Stimulated activated CD8-positive, alpha-beta memory T cell treated with anti-CD3 and anti-CD28 coated beads, Interleukin-7, amount 100 ng/mL, for 4 hours (primary cell): ENCODE results near the gene WDR27.

Source experiments
- DNase-seq, 2 donors: peaks; one replicate each; pipeline ENCODE4 v3.0.0-alpha.2; 2020; ENCODE audit warnings: low read depth in 2 of 2

The WDR27 gene

DNA sequence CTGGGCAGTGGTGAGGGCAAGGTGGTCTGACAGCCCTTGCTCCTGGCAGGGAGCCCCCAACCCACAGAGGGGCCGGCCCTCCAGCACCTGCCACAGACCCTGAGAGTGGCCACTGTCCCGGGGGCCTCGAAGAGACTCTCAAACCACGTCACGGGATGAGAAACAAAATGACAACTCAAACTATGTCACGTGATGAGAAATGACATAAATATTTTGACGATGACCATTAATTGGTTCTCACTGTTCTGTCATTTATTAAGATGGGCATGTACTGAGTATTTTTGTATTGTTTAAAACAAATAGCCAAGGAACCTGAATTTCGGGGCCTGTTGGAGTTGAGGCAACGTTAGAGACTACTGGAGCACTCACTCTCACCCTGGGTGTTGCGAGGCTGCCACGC, 135.5 kb downstream of the WDR27 start:
- DNase-seq: no peak

DNA sequence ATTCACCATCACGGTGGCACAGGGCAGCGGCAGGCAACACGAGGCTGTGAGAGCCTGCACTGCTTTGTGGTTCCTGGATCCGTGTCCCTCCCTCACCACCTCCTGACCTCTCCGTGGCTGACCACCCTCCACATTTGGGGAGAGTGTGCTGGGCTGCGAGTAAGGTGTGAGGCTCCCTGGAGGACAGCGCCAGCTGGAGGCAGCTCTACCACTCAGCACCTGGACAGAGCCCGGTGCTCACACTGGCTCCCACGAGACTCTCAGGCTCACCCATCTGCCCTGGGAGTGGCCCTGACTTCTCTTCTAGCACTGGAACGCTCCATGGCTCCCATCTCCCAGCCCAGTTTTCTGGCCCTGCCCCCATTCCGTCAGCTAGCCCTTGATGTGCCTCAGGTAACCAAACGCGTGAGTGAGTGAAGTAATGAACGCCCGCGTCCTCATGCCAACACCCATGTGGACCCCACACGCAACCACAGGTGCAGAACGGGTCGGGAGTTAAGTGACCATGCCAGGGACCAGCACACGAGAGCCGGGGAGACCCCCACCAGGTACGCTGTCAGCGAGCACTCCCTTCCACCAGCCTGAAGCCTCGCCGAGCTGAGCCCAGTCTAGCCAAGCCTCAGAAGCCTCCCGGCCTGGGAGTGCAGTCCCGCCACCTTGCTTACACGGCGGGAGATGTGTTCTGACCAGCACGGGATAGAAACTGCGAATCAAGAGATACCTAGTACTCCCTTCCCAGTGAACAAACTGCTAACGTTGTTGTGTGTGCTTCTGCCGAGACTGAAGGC, 137.2 kb downstream of the WDR27 start:
- no peak for DNase-seq

- no peak for DNase-seq
These were observed 140.2 kb downstream of the WDR27 start for GRCh38 chr6:169561665-169562064.

DNA sequence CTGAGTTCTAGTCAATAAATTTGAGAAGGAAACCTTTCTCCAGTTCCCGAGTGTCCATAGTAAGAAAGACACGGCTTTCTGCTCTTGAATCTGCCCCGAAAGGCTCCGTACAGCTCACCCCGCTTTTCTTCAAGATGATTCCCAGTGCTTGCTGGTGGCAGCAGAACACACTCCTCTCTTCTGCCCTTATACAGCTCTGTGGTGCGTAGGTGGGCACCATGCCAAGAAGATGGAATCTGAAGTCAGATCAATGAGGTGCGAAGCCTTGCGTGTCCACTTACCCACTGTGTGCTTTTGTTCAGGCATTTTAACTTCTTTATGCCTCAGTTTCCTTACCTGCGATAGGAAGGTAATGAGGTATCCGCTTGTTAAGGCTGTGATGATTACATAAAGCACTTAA, 142.2 kb downstream of the WDR27 start:
- DNase-seq: no peak

DNA sequence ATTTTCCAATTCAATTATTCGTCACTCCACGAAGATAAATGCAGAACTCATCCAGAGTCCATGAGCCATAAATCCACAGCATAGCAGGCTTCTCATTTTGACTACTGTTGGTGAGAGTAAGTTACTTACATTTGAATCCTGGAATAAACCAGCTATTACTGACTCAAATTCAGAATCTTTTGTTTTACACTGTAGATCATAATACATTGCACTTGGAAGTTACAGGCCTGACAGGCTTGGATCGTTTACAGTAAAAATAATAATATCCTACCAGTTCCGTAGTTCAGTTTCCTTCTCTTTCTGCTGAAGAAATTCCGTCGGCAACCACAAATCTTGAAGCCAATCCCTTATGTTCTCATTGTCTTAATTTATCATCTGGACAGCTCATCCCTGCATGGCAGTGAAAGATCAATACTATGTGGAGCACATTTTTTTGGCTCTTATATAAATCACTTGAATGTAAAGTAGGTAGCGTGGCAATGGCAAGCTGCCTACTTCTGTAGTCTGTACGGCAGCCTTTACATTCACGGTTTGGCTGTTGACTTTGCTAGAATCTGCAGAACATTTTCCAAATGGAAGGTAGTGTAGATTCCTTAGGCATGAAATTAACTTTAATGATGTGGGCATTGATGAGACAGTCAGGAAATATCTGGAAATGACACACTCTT, 142.9 kb downstream of the WDR27 start:
- DNase-seq: no peak

DNA sequence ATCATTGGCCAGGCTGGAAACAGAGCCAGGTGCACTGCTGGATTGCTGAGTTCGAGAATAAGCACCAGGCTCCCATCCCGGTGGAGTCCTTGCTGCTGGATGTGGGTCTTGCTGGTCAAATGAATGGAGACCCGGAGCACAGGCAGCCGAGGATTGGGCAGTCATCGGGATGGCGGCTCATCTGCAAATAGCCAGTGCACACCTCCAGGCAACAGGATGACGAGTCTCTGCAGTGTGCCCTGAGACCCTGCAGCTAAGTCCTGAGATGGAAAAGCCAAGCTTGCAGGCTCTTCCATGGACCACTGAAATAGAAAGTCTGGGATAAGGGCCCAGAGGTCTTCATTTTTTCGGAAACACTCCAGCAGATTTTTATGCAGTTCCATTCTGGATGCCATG, 143.5 kb downstream of the WDR27 start:
- no peak for DNase-seq

DNA sequence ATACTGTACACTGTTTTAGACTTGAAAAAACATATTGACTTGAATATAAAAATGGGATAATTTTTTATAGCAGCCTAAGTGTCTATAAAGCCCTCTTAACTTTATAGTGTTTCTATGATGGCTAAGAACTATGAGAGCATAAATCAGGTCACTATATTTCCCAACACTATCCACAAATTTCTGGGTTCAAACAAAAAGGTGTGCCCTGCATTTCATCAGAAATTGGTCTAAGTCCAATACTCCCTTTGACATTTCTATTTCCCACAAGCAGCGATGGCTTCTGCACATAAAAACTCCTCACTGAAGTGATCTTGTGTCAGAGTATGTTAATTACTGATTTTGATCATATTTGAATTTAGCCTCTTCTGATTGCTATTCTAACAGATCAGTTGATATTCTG, 143.9 kb downstream of the WDR27 start:
- DNase-seq: no peak

- no peak for DNase-seq
These were observed 144.9 kb downstream of the WDR27 start for GRCh38 chr6:169556758-169557548.

- DNase-seq: no peak
These were observed 145.7 kb downstream of the WDR27 start for GRCh38 chr6:169555971-169556617.

- no peak for DNase-seq
These were observed 155.8 kb downstream of the WDR27 start for GRCh38 chr6:169545982-169546381.

DNA sequence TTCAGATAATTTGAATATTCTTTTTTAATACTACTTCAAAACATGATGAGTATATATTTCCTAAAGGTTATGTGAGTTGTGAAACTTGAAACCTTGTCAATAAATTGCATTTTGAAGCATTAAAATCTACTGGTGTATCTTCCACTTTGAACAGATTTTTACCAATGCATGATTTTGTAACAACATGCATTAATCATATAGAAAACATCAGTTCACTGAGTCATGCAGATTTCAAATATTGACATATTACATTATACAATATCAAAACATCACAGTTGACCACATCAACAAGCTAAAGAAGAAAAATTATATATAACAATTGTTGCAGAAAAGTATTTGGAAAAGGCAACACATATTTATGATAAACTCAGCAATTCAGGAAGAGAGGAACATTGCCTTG, 158.1 kb downstream of the WDR27 start:
- no peak for DNase-seq

DNA sequence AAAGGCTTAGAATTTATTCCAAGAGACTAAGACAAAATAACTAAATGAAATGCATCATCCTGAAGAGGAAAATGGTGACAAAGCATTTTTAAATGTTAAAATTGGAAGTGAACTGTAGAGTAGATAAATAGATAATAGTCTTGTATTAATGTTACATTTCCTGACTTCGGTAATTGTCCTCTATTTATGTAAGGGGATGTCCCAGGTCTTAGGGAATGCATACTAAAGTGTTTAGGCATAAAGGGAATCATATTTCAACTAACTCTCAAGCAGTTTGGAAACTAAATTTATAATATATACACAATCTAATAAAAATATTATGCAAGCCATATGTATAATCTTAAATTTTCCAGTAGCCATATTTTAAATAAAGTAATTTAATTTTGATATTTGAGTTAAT, 159.3 kb downstream of the WDR27 start:
- no peak for DNase-seq

DNA sequence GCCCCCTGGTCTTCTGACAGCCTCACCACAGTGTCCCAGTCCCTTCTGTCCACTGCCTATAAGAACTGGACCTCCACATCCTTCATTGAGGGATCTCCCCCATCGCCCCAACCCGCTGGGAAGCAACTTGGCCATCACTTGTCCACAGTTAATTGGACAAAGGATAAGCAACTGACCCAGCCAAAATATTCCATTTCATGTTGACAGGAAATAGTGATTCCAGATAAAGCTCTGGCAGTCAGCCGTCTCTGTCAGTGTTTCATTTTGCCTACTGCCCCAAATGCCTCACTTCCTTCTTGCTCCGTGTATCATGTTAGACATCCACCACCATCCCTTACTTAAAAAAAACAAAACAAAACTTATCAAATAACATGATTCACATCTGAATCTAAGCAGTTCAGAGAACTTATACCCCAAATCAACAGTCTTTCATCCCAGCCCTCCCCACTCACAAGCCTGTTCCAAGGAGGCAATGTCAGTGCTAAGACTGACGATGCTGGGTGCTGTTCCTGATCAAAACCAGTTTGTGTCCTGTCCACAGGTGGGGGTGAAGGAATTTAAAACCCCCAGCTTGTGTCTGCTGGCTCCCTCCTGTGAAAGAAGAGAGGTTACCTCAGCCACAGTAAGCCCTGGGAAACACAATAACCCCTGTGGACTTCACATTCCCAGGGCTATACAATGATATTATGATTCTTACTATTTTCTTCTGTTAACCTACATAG, 162.5 kb downstream of the WDR27 start:
- DNase-seq: no peak

GRCh38 chr6:169536446-169537170, 165.2 kb downstream of the WDR27 start:
- DNase-seq: no peak

DNA sequence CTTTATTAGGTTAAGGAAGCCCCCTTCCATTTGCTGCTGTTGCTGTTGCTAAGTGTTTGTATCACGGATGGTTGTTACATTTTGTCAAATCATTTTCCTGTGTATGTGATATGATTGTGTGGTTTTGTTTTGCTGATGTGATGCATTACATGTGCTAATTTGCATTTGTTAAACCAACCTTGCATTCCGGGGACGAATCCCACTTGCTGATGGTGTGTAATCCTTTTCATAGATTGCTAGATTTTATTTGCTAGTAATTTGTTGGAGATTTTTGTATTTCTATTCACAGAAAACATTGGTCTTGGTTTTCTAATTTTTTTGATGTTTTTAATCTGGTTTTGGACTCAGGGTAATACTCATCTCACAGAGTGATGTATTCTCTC, 167.8 kb downstream of the WDR27 start:
- DNase-seq: no peak

DNA sequence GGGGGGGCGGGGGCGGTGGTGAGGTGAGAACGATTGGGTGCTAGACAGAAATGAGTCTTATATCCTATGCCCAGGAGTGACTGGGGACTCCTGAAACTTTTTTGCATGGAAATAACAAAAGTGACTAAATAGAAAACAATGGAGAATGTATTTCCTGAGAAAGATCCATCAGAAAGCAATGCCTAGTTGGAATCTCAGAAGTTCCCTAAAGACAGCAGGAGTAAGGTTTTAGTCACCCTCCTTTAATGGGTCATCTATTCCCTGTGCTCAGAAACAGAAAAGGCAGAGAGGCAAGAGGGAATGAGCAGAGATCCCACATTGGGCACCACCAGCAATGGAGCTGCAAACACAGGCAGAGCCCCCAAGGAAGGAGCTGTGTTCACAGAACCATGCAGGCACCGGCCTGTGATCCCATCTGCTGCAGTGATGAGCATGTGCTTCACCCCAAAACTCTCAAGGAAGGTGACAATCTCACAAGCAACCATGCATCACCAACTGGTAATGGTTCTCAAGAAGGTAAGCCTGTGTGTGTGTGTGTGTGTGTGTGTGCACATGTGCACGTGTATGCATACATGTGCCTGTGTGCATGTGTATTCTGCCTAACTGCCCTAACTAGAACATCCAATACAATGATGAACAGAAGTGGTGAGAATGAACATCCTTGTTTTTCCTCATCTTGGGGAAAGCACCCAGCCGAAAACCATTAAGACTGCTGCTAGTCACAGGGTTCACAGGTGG, 168.4 kb downstream of the WDR27 start:
- no peak for DNase-seq

DNA sequence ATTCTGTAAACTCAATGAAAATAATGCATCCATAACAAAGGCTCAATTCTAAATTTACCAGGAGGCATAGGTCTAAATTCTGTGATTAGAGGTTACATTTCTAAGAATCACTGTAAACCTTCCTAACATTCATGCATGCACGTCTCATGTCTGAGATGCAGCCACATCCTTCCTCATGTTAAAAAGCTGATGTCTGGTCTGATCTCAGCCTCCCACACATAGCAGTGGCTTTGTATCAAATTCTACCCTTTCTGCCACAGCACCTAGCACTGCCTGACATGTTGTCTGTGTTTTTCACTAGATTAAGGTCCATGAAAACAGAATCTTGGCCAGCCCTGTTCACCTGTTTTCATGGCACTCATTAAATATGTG, 171.1 kb downstream of the WDR27 start:
- DNase-seq: no peak

- no peak for DNase-seq
These were observed 171.7 kb downstream of the WDR27 start for GRCh38 chr6:169529931-169530751.

GRCh38 chr6:169528755-169529154, 173.1 kb downstream of the WDR27 start:
- DNase-seq: no peak
